Heart left ventricle (tissue), 16 donors: ENCODE results near the gene DPH1. TPM values are rescaled to one million over a fixed set of nuclear protein-coding genes. Genes with fewer than 3 reads are reported as not detected.
A peak's percentile ranks its signal among the peaks of the same experiment; 100 is the strongest.

Experiments
- ATAC-seq, 4 donors: fragments of 200-7000 bp; cut with Tn5 transposase; one replicate each; pipeline ENCODE4 v1.9.1; 2020 to 2022; ENCODE audit warnings: moderate library complexity in 4 of 4, mild to moderate bottlenecking in 3 of 4, moderate number of reproducible peaks in 1 of 4
- DNase-seq, 5 donors: peaks; one replicate each; pipeline ENCODE4 v3.0.0-alpha.2; 2020
- H3K27ac ChIP-seq, 12 donors: fragments of 200-600 bp; sonication (generic) in 4 of 12; one replicate each; pipeline versions ENCODE4 v1.5.0 to v1.8.0; 2016 to 2022; ENCODE audit warnings: mild to moderate bottlenecking in 2 of 12
- H3K27me3 ChIP-seq, 9 donors: fragments of 200-600 bp; sonication (generic) in 2 of 9; one replicate each; pipeline versions ENCODE4 v1.5.1 to v1.8.0; 2016 to 2022; ENCODE audit warnings: mild to moderate bottlenecking in 3 of 9
- H3K36me3 ChIP-seq, 9 donors: fragments of 200-600 bp; sonication (generic) in 2 of 9; one replicate each; pipeline versions ENCODE4 v1.5.0 to v1.8.0; 2018 to 2022; ENCODE audit warnings: mild to moderate bottlenecking in 2 of 9
- H3K4me1 ChIP-seq, 12 donors: fragments of 200-600 bp; sonication (generic) in 4 of 12; one replicate each; pipeline versions ENCODE4 v1.5.0 to v1.8.0; 2016 to 2022; ENCODE audit warnings: mild to moderate bottlenecking in 3 of 12
- H3K4me3 ChIP-seq, 12 donors: fragments of 200-600 bp; sonication (generic) in 4 of 12; one replicate each; pipeline versions ENCODE4 v1.5.0 to v1.8.0; 2017 to 2022; ENCODE audit warnings: mild to moderate bottlenecking in 9 of 12, moderate library complexity in 4 of 12
- H3K9me3 ChIP-seq, 12 donors: fragments of 200-600 bp; sonication (generic) in 4 of 12; one replicate each; pipeline versions ENCODE4 v1.5.0 to v1.8.0; 2016 to 2022; ENCODE audit warnings: mild to moderate bottlenecking in 1 of 12
- POLR2A ChIP-seq, 2 donors: fragments of 450-650 bp; IDR thresholded peaks; one replicate each; pipeline ENCODE4 v1.6.1; 2017; ENCODE audit warnings: antibody characterized with exemption in 2 of 2, mild to moderate bottlenecking in 2 of 2, moderate library complexity in 2 of 2
- WGBS, 4 donors: extraction: QIAGEN DNeasy Blood & Tissue Kit in 2 of 4; methylation state at CpG; one replicate each; pipeline versions ENCODE4 v1.1.5 to v1.1.7; 2013 to 2018; 5-methylcytosine and 5-hydroxymethylcytosine counted together
- intact Hi-C, 10 donors: fragments of 100-400 bp; cut with DNase I; formaldehyde crosslinking; loops; one replicate each; pipeline versions ENCODE4 v1.11.1 to v1.14.2; 2022
- polyA plus RNA-seq, 2 donors: library from polyadenylated mRNA; stranded (reverse); fragments of 200-250 nt; gene quantifications; one replicate each; pipeline ENCODE4 v1.2.3, GENCODE V29; 2013
- total RNA-seq, 9 donors: library from RNA; depleted of rRNA in 2 of 9; stranded (reverse); fragments of >200 nt in 2 of 9; fragmentation: NEBNext Ultra II Directional in 3 of 9; extraction: Animal tissue kit (Norgen Biotek cat#: 25700) in 3 of 9; gene quantifications; one replicate each; pipeline versions ENCODE4 v1.1.0 to v1.2.4, GENCODE V29; 2016 to 2023
- TF ChIP-seq, protein P1 (sequence below), 12 donors: fragments of 200-600 bp; sonication (generic) in 4 of 12; IDR thresholded peaks; one replicate each; pipeline versions ENCODE4 v1.5.0 to v1.8.0; 2018 to 2022; ENCODE audit warnings: antibody characterized with exemption in 12 of 12, mild to moderate bottlenecking in 5 of 12
- donor health status: ischemic (EF 13 %, LVEDD 7.1; RV severe dilation, severe dysfunction).
- donor health status: healthy with polysubstance abuse.
- donor health status: DM: no; HTN: yes; CAD: no.
- donor health status: DM: no; HTN: no; CAD: no.
- donor health status: ischemic (EF 25% LVEDD 6.9; RV normal size, moderate dysfunction).
- donor health status: ischemic (EF 25% LVEDD 5.7; RV mildly dilated, moderate dysfunction).
- donor health status: healthy.
- donor health status: DM: yes; HTN: yes; CAD: no.
- donor health status: ischemic (EF 35%, LVEDD 5.7; RV mildly dilated, moderate dysfunction).
- donor health status: nonischemic (EF 11% LVEDD 7.7; RV severe dilation, severe dysfunction).
- donor health status: DM: yes; HTN: yes; CAD: no.
- donor health status: PGD.
- donor health status: ischemic (EF 29% LVEDD 5.4; RV normal size, mild dysfunction).
- donor health status: nonischemic (EF 23%, LVEDD 6.1; RV moderate dilation, normal function).

DPH1 gene
- total and polyA plus RNA-seq, 11 donors = 14.0 to 38.1 (median 23.4) TPM

DNA sequence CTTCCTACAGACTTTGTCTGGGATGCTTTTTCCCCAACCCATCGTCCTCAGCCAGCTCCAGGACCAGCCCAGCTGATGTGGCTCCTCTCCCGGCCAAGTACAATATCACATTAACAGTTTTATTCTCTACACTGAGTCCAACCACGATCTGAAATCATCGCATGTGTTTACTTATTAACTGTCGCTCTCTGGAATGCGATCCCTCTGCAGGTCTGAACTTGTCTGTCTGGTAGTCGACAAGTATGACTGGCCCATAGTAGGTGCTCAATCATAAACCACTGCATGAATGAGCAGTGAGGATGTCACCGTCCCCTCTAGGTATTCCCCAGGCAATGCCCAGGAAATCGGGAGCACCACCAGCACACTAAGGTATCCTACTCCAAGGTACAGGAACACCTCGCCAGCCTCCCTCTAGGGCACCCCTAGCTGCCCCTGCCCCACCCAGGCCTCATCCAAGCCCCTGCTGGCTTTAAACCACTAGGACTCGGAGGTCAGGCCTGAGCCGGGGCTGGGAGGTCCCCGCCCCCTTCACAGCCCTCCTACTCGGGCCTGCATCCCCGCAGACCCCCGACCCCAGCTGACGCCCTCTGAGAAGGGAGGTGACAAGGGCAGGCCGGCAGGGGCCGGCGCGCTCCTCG, 32.5 kb upstream of the DPH1 start:
- H3K4me3 ChIP-seq = peak overlapping the region in 10 of 12 donors; percentile 10 to 62 (median 52)

DNA sequence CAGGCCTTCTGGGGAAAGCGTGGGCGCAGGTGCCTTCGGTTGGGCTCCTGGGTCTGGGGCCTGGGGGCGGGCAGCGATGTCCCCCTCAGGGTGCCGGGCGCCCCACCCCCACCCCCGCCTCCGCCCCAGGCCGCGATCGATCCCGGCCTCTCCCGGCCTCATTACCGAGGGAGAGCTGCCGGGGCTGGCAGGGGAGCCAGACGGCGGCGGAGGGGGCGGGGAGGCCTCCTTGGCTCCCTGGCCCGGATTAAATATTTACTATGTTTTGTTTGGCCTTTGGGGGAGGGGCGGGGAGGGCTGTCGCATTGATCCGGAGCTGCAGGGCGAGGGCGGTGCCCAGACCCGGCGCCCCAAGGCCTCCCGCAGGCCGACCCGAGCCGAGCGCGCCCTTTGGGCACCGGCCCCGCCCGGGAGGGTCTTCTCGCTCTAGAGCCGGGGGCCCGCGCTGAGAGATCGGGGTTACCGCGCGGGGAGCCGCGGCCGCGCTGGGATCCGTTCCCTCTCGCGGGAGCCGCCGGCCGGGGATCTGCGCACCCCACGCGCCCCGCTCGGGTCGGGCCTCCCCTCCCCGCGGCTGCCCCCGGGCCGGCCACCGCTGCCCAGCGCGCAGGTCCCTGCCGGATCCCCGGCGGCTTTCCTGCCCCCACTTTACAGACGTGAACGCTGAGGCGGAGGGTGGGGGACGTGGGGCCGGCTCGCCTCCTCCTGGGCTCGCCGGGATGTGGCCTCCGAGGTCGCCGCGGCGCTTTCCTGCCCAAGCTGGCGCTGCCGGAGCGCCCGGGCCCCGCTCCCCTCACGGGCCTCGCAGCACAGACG, 31.8 kb upstream of the DPH1 start:
- Histone ChIP-seq H3K4me3 (peak overlapping the region; percentile 10 to 62 (median 51)), H3K4me1 (peaks cover 0 to 50% (median 24%) of the 10 kb centered on the region in 12 donors), H3K27ac (peak overlapping the region in 3 of 12 donors; percentile 38 to 85 (median 51)), H3K36me3 (no peaks in the 10 kb centered on the region), H3K27me3 (peaks cover 0 to 22% (median 0%) of the 10 kb centered on the region in 9 donors), H3K9me3 (no peaks in the 10 kb centered on the region)
- ATAC-seq = no peak
- no peak for TF ChIP-seq POLR2A (IDR thresholded peaks at IDR 0.05)
- TF ChIP-seq, protein P1, sequence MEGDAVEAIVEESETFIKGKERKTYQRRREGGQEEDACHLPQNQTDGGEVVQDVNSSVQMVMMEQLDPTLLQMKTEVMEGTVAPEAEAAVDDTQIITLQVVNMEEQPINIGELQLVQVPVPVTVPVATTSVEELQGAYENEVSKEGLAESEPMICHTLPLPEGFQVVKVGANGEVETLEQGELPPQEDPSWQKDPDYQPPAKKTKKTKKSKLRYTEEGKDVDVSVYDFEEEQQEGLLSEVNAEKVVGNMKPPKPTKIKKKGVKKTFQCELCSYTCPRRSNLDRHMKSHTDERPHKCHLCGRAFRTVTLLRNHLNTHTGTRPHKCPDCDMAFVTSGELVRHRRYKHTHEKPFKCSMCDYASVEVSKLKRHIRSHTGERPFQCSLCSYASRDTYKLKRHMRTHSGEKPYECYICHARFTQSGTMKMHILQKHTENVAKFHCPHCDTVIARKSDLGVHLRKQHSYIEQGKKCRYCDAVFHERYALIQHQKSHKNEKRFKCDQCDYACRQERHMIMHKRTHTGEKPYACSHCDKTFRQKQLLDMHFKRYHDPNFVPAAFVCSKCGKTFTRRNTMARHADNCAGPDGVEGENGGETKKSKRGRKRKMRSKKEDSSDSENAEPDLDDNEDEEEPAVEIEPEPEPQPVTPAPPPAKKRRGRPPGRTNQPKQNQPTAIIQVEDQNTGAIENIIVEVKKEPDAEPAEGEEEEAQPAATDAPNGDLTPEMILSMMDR (IDR thresholded peaks at IDR 0.05) = no peak
- WGBS, 4 donors = 19 to 38% (median 27%) methylated on average over 40 to 92 of the region's 92 CpGs; no CpG with 5 or more reads in 1 of the 4 donors
- DNase-seq = no peak
- intact Hi-C loops = loop anchor here in 1 of 10 donors (5.0 kb wide), 1 partner anchor 51 kb away; no protein-coding TSS in a partner anchor

More for the DNA sequence above, 32.5 kb upstream of the DPH1 start:
- WGBS, 4 donors = 74 to 85% (median 76%) methylated on average over 17 to 22 of the region's 22 CpGs
- Histone ChIP-seq H3K36me3 (no peaks in the 10 kb centered on the region), H3K27me3 (peaks cover 0 to 22% (median 0%) of the 10 kb centered on the region in 9 donors), H3K27ac (peak overlapping the region in 2 of 12 donors; percentile 51 to 85), H3K9me3 (no peaks in the 10 kb centered on the region), H3K4me1 (peaks cover 0 to 55% (median 24%) of the 10 kb centered on the region in 12 donors)
- ATAC-seq (no peak), DNase-seq (no peak)
- no peak for TF ChIP-seq POLR2A (IDR thresholded peaks at IDR 0.05)
- TF ChIP-seq, protein P1 (IDR thresholded peaks at IDR 0.05) = no peak
- intact Hi-C loops = loop anchor here in 1 of 10 donors (5.0 kb wide), 1 partner anchor 50 kb away; no protein-coding TSS in a partner anchor

DNA sequence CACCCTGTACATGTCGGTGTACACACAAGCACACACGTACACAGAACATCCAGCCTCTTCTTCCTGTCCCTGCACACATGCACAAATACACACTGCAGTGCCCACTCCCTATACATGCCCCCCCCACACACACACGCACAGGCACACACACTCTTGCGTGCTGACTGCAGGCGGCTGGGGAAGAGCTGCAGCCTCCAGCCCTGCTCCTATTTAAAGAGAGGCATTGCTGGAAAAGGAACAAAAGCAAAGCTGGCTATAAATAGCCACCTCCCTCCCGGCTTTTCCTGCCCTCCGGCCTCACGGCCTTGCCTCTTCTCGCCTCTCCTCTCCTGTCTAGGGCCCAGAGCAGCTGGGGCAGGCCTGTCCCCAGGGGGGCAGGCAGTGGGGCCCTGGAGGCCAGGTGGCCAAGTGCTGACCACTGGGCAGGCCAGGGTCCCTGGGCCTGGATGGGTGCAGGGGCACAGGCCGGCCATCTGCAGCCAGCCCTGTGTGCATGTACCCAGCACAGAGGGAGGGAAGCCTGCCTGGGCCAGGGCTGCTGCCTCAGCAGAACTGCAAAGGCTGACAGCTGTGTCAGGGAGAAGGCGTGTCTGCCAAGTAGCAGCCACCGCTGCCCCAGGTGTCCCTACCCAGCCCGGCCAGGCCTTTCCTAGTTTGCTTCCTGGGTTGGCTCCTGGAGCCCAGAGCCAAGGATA, 30.2 kb upstream of the DPH1 start:
- Histone ChIP-seq H3K4me3 (peak overlapping the region in 2 of 12 donors; percentile 3 to 22), H3K27me3 (peaks cover 0 to 22% (median 0%) of the 10 kb centered on the region in 9 donors), H3K36me3 (no peaks in the 10 kb centered on the region), H3K27ac (peak overlapping the region; percentile 80 to 97 (median 88)), H3K4me1 (peaks cover 0 to 55% (median 24%) of the 10 kb centered on the region in 12 donors), H3K9me3 (no peaks in the 10 kb centered on the region)
- intact Hi-C loops = loop anchor here in 1 of 10 donors (5.0 kb wide), 1 partner anchor 52 kb away; no protein-coding TSS in a partner anchor
- TF ChIP-seq, protein P1 (IDR thresholded peaks at IDR 0.05) = no peak
- no peak for TF ChIP-seq POLR2A (IDR thresholded peaks at IDR 0.05)
- peak; percentile 80 to 93 (median 88) for ATAC-seq
- 11 to 21% (median 15%) methylated on average over 9 to 13 of the region's 13 CpGs for WGBS, 4 donors
- peak; percentile 63 to 80 (median 73) for DNase-seq
